IPS-18a (cell line): Measurements from ENCODE around the gene VIPAS39.

Source experiments
- H3K27ac ChIP-seq: one replicate; pipeline ENCODE4 v1.5.1; 2013; ENCODE audit warnings: low read length
- H3K27me3 ChIP-seq: one replicate; pipeline ENCODE4 v1.6.1; 2013; ENCODE audit warnings: mild to moderate bottlenecking, low read length; ENCODE audit not compliant: control insufficient read depth, insufficient read depth
- H3K36me3 ChIP-seq: one replicate; pipeline ENCODE4 v1.6.1; 2013; ENCODE audit warnings: low read depth, low read length; ENCODE audit not compliant: control insufficient read depth
- H3K4me1 ChIP-seq: one replicate; pipeline ENCODE4 v1.6.1; 2013; ENCODE audit warnings: low read depth, low read length; ENCODE audit not compliant: control insufficient read depth
- H3K4me3 ChIP-seq: one replicate; pipeline ENCODE4 v1.5.1; 2013; ENCODE audit warnings: low read length
- H3K9ac ChIP-seq: one replicate; pipeline ENCODE4 v1.6.1; 2013; ENCODE audit warnings: mild to moderate bottlenecking, low read length, moderate library complexity
- H3K9me3 ChIP-seq: one replicate; pipeline ENCODE4 v1.6.1; 2013; ENCODE audit warnings: low read depth, low read length; ENCODE audit not compliant: control insufficient read depth

VIPAS39 gene

DNA sequence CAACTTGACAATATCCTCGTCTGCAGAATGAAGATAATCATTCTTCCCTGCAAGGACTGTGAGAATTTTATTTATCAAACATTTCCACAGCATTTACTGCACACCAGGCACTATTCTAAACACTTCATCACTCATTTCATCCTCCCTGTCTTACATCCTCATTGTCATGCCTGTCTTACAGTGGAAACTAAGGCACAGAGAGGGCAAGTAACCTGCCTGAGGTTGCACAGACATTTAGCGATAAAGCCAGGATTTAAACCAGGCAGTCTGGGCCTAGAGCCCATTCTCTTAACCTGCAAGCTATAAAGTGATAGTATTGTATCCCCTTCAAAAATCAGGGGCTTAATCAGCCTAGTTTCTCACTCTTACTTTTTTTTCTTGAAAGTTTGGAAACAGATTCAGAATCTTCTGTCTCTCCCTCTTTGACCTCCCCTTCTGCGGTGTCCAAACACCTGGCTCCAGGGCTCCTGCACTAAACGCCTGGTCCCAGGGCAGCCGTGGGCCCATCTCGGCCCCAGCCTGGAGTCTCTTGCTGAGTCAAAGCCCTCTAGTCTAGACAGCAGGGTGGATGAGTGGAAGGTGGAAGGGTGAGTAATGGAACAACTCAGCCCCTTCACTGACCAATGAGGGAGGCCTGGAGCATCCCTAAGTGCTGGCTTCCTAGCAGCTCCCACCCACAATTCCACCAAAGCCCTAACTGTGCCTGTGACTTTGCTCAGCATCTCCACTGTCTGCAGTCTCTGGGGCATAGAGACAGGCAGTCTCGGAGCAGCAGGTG lies 28.7 kb upstream of the VIPAS39 start:
- no peak overlapping the region for H3K4me3 ChIP-seq
- H3K36me3 ChIP-seq = no peaks in the 10 kb centered on the region
- no peak overlapping the region for H3K9ac ChIP-seq
- H3K4me1 ChIP-seq = no peaks in the 10 kb centered on the region
- no peaks in the 10 kb centered on the region for H3K9me3 ChIP-seq
- H3K27ac ChIP-seq = no peak overlapping the region
- no peaks in the 10 kb centered on the region for H3K27me3 ChIP-seq

DNA sequence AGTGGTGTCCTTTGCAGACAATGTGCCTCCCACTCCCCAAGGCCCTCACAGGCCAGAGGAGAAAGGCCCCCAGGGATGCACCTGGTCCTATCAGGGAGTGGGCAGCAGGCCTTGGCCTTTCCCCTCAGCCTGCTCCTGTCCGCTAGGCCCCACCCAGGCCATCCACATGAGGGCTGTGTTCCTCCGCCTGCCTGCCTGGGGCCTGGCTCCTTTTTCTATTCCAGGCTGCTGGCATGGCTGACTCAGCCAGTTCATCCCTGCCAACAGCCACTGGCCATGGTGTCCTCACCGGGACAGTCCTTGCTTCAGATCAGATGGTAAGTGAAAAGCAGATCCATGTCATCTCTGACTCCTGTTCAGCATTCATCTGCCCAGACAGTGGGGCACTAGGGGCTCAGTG lies 27.9 kb upstream of the VIPAS39 start:
- H3K4me3 ChIP-seq = no peak overlapping the region
- no peak overlapping the region for H3K27ac ChIP-seq
- no peaks in the 10 kb centered on the region for H3K27me3 ChIP-seq
- no peaks in the 10 kb centered on the region for H3K4me1 ChIP-seq
- H3K36me3 ChIP-seq = no peaks in the 10 kb centered on the region
- no peak overlapping the region for H3K9ac ChIP-seq
- H3K9me3 ChIP-seq = no peaks in the 10 kb centered on the region

DNA sequence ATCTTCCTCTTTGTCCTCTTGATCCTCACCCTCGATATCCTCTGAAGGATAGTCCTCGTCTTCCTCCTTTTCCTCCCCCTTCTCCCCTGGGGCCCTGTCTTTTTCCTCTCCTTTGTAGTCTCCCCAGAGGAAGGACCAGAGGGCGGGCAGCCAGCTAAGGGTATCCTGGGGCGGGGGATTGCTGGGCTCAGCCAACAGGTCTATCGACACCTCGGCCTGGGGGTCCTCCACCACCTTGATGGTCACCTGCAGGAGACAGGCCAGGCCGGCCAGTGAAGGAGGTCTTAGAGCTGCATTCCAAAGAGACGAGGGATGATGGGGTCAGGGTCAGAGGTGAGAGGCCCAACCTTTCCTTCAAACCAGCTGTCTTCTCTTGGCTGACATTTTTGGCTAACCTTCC lies 25.0 kb upstream of the VIPAS39 start:
- H3K36me3 ChIP-seq = no peaks in the 10 kb centered on the region
- no peaks in the 10 kb centered on the region for H3K27me3 ChIP-seq
- H3K4me1 ChIP-seq = no peaks in the 10 kb centered on the region
- H3K27ac ChIP-seq = no peak overlapping the region
- no peaks in the 10 kb centered on the region for H3K9me3 ChIP-seq
- H3K4me3 ChIP-seq = no peak overlapping the region
- H3K9ac ChIP-seq = no peak overlapping the region

DNA sequence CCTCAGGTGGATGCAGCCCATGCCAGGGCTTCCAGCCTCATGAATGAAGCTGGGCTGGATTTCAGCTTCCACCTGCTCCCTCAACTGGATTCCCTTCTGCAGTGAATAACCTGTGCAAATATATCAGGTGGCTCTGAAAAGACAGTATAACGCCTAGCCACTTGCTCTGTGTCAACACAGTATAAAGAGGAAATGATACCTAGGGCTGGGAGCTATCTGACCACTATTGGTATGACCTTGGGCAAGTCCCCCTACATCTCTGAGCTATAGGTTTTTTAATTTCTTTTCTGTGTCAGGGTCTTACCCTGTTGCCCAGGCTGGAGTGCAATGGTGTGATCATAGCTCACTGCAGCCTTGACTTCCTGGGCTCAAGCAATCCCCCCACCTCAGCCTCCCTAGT lies 21.4 kb upstream of the VIPAS39 start:
- Histone ChIP-seq H3K4me3 (no peak overlapping the region), H3K27ac (no peak overlapping the region), H3K27me3 (no peaks in the 10 kb centered on the region), H3K9me3 (no peaks in the 10 kb centered on the region), H3K36me3 (no peaks in the 10 kb centered on the region), H3K4me1 (no peaks in the 10 kb centered on the region), H3K9ac (no peak overlapping the region)

DNA sequence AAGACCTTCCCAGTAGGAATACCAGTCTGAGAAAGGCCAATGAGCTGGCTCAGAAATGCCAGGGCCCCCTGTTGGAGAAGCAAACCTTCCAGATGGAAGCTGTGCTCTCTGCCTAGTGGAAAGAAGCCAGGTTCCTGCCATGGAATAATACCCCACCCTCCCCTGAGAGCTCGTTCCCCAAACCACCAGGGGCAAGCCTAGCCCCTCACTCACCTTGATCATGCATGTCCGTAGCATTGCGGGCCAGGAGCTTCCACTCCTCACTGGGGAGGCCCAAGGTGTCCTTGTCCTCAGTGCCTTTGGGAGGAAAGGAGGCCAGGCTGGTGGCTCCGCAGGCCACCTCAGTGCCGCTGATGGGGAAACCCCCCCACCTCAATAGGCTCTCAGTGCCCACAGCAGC lies 20.6 kb upstream of the VIPAS39 start:
- no peaks in the 10 kb centered on the region for H3K9me3 ChIP-seq
- H3K27ac ChIP-seq = no peak overlapping the region
- no peaks in the 10 kb centered on the region for H3K4me1 ChIP-seq
- no peaks in the 10 kb centered on the region for H3K27me3 ChIP-seq
- H3K9ac ChIP-seq = no peak overlapping the region
- no peak overlapping the region for H3K4me3 ChIP-seq
- H3K36me3 ChIP-seq = no peaks in the 10 kb centered on the region

DNA sequence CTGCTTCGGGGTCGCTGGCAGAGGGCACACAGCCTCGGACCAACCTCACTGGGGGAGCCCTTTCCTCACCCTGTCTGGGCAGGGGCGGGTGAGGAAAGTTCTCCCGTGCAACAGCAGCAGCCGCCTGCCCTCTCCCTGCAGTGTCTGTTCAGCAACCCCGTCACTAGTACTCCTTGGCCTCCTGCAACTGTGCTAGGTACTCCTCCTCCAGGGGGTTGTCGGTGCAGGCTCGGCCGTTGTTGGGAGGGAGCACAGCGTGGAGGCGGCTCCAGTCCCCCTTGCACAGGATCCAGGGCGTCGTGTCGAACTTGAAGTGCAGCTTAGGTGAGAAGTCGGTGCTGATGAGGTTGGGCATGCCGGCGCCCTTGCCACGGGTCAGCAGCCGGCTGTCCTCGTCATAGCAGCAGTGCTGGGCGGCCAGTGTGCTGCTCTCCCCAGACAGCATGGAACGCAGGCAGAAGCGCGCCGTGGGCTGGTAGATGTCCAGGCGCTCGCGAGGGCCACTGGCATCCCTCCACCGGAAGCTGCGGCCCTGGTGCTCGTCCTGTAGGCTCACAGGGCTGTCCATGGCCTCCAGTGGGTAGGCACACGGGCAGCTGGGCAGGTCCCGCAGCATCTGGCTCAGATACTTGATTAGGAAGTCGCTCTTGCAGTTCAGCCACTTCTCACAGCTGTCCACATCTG lies 18.2 kb upstream of the VIPAS39 start:
- Histone ChIP-seq H3K27me3 (no peaks in the 10 kb centered on the region), H3K9ac (no peak overlapping the region), H3K9me3 (no peaks in the 10 kb centered on the region), H3K4me3 (no peak overlapping the region), H3K36me3 (no peaks in the 10 kb centered on the region), H3K27ac (no peak overlapping the region), H3K4me1 (peaks cover 2% of the 10 kb centered on the region)

DNA sequence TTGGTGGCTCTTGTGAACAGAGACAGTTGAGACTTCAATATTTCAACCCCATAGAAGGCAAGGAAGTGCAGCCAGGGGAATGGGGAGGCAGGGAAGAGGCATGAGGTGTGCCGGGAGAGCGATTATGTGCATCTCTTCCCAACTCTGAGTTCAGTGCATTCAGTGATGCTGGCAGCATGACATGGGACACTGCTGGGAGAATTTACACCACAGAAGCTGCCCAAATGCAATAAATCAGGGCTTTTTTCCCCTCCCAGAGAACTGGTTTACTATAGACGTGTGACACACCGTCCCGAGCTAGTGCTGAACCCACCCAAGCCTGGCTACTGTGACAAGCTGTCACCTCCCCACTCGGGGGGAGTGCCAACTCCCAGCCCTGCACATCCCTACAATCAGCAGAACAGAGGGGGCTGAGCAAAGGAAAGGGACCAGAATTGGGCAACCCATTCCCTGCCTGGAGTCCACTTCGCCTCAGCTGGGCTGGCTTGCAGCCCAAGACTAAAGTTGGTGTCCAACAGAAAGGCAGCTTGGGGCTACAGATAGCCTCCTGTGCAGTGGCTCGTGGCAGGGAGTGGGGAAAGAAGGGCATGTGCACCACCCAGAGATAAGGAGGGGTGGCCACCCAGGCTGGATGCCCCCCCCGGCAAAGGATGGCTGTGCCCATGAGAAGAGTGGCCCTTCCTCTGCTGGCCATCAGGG lies 17.2 kb upstream of the VIPAS39 start:
- Histone ChIP-seq H3K4me3 (no peak overlapping the region), H3K36me3 (peaks cover 1% of the 10 kb centered on the region), H3K4me1 (peaks cover 2% of the 10 kb centered on the region), H3K27me3 (no peaks in the 10 kb centered on the region), H3K27ac (no peak overlapping the region), H3K9ac (no peak overlapping the region), H3K9me3 (no peaks in the 10 kb centered on the region)

DNA sequence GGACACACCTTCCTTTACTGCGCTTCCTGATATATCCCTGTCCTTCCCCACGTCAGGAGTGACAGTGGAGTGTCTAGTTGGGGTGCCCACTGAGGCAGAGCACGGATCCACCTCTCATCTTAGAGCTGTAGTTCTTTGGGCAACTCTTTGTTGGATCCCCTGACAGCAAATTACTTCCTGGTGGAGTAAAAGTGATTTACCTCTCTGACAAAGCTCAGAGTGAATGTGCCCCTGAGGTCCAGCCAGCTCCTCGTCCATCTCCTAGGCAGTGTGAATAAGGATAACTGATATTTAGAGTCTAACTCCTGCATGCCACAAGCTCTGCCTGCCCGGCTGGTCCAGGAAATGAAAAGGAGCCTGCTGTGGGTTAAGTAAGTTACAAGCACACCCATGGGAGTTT lies 16.5 kb upstream of the VIPAS39 start:
- Histone ChIP-seq H3K4me3 (no peak overlapping the region), H3K9me3 (no peaks in the 10 kb centered on the region), H3K4me1 (peaks cover 2% of the 10 kb centered on the region), H3K9ac (no peak overlapping the region), H3K36me3 (peaks cover 8% of the 10 kb centered on the region), H3K27me3 (no peaks in the 10 kb centered on the region), H3K27ac (no peak overlapping the region)

DNA sequence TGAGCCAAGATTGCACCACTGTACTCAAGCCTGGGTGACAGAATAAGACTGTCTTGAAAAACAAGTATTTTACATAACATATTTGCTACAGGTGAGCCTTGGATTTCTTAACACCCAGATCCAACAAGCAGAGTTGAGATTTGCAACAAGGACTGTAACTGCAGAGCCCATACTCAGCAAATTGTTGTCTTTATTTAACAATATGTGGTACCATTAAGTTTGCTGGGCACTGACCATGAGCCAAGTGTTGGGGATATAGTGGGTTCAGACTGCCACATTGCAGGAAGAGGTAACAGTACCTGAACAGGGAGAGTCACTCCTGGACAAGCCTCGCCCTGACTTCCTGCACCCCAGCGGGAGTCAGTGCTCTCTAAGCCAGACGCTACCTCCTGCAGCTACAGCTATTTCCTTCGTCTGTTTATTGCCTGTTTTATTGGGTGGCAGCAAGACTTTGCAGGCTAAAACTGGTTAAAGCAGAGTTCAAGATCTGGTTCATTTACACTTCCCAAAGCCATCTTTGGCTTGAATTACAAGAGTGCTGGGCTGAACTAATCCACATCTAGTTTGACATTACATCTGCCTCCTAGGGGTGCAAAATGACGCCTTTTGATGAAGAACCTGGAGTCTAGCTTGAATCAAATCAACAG lies 12.9 kb upstream of the VIPAS39 start:
- no peak overlapping the region for H3K27ac ChIP-seq
- peaks cover 2% of the 10 kb centered on the region for H3K4me1 ChIP-seq
- no peak overlapping the region for H3K4me3 ChIP-seq
- H3K27me3 ChIP-seq = no peaks in the 10 kb centered on the region
- peaks cover 38% of the 10 kb centered on the region for H3K36me3 ChIP-seq
- no peaks in the 10 kb centered on the region for H3K9me3 ChIP-seq
- H3K9ac ChIP-seq = no peak overlapping the region

DNA sequence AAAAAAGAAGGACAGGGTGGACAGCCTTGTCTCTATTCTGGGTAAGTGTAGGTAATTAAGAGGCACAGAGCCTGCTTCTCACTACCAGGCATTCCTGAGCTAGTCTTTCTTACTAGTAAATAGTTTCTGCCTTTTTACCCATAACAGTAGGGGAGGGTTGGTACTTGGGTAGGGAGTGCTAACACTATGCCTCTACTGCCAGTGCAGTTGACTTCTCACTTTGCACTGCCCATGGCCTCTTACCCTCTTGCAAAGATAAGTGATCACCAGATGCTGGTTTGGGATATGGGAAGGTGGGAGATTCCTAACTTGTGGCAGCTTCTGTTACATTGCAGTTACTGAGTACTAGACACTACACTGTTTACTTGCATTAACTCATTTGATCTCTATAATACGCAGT lies 12.1 kb upstream of the VIPAS39 start:
- Histone ChIP-seq H3K27ac (no peak overlapping the region), H3K4me3 (no peak overlapping the region), H3K9ac (no peak overlapping the region)

DNA sequence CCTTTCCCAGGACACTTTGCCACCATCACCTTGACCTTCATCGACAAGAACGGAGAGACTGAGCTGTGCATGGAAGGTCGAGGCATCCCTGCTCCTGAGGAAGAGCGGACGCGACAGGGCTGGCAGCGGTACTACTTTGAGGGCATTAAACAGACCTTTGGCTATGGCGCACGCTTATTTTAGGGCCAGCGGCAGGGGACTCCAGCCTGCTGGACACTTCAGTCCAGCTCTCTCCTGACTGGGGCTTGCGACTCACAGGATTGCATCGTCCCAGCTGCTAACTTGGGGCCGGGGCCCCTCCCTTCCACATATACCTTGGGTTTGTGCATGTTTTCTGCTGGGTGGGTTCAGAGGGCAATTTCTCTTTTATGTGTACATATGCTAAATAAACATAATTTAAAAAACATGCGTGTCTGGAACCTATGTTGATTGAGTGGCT lies 11.7 kb upstream of the VIPAS39 start:
- Histone ChIP-seq H3K4me1 (peaks cover 2% of the 10 kb centered on the region), H3K36me3 (peaks cover 50% of the 10 kb centered on the region), H3K9me3 (no peaks in the 10 kb centered on the region), H3K4me3 (no peak overlapping the region), H3K27ac (no peak overlapping the region), H3K27me3 (no peaks in the 10 kb centered on the region), H3K9ac (no peak overlapping the region)

More for the DNA sequence above, 12.1 kb upstream of the VIPAS39 start:
- no peaks in the 10 kb centered on the region for H3K27me3 ChIP-seq
- peaks cover 46% of the 10 kb centered on the region for H3K36me3 ChIP-seq
- H3K4me1 ChIP-seq = peaks cover 2% of the 10 kb centered on the region
- no peaks in the 10 kb centered on the region for H3K9me3 ChIP-seq
